Measurements from ENCODE around the gene RAB25.
A peak's percentile ranks its signal among the peaks of the same experiment; 100 is the strongest.

RAB25 gene

GRCh38 chr1:156080863-156081179 lies 19.9 kb downstream of the RAB25 start:
- no peak for DNase-seq

GRCh38 chr1:156081180-156081916 lies 20.4 kb downstream of the RAB25 start:
- DNase-seq, result no peak

- DNase-seq, result no peak
Observed at GRCh38 chr1:156081917-156082308, 21.0 kb downstream of the RAB25 start.

GRCh38 chr1:156082309-156083091 lies 21.5 kb downstream of the RAB25 start, which contains the start of gene MEX3A:
Gene MEX3A, minus strand, starts transcription at chr1:156082465. Its CDS starts 467 bp downstream, at chr1:156081998.
- DNase-seq, result peak; percentile 91 to 95

GRCh38 chr1:156083800-156084790 lies 23.1 kb downstream of the RAB25 start:
- no peak for DNase-seq

- DNase-seq, result no peak
Observed at GRCh38 chr1:156086256-156086662, 25.3 kb downstream of the RAB25 start.

GRCh38 chr1:156089704-156090103 lies 28.7 kb downstream of the RAB25 start:
- peak in 1 of 2 experiments; percentile 29 for DNase-seq

GRCh38 chr1:156090138-156090839 lies 29.3 kb downstream of the RAB25 start:
- DNase-seq, result no peak

GRCh38 chr1:156090840-156091188 lies 29.9 kb downstream of the RAB25 start:
- peak; percentile 90 to 96 for DNase-seq

GRCh38 chr1:156091610-156092009 lies 30.6 kb downstream of the RAB25 start:
- no peak for DNase-seq

GRCh38 chr1:156095906-156096508 lies 35.0 kb downstream of the RAB25 start:
- no peak for DNase-seq

- peak; percentile 65 to 79 for DNase-seq
Observed at GRCh38 chr1:156096640-156097391, 35.9 kb downstream of the RAB25 start.

- no peak for DNase-seq
Observed at GRCh38 chr1:156097499-156098178, 36.7 kb downstream of the RAB25 start.

- DNase-seq, result no peak
Observed at GRCh38 chr1:156098784-156099183, 37.8 kb downstream of the RAB25 start.

GRCh38 chr1:156099282-156099681 lies 38.3 kb downstream of the RAB25 start:
- no peak for DNase-seq

GRCh38 chr1:156100205-156100995 lies 39.4 kb downstream of the RAB25 start:
- no peak for DNase-seq

GRCh38 chr1:156101880-156102279 lies 40.9 kb downstream of the RAB25 start:
- no peak for DNase-seq

GRCh38 chr1:156102633-156103511 lies 41.9 kb downstream of the RAB25 start:
- no peak for DNase-seq

GRCh38 chr1:156103521-156103947 lies 42.6 kb downstream of the RAB25 start:
- no peak for DNase-seq

Data from NCI-H187 (cell line).